ENCODE measurements around the gene NR1D1. TPM values are rescaled to one million over a fixed set of nuclear protein-coding genes. Genes with fewer than 3 reads are reported as not detected.

NR1D1 gene
- total and polyA plus RNA-seq, 5 experiments from 2014 or later: 3.9 to 19.2 (median 9.9) TPM

DNA sequence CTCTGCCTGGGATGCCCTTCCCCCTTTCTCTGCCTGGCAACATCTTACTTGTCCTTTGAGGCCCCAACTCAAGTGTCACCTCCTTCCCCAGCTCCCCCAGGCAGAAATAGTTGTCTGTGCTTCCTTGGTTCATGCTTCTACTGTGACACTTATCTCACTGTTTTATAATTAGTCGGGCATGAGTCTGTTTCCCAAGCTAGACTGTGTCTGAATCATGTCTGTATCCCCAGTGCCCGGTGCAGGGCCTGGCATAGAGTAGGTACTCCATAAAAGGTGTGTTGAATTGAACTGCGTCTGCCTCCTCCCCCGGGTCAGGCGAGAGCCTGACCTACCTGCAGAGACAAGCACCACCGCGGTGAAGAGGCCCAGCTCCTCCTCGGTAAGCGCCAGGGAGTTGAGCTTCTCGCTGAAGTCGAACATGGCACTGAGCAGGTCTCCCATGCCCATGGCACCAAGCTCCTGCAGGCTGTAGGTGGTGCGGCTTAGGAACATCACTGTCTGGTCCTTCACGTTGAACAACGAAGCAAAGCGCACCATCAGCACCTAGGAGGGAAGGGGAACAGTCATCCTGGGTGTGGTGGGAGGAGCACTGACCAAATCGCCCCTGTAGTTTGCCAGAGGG lies 6.7 kb downstream of the NR1D1 start:
- Mint-ChIP-seq H3K4me3 (peak overlapping the region in 3 of 10 donors; percentile 10 to 54 (median 43)), H3K36me3 (peaks cover 8 to 66% (median 12%) of the 10 kb centered on the region in 3 donors), H3K27ac (peak overlapping the region; percentile 14 to 97 (median 68)), H3K4me1 (peaks cover 35 to 65% (median 59%) of the 10 kb centered on the region in 4 donors), H3K9me3 (no peaks in the 10 kb centered on the region), H3K27me3 (no peaks in the 10 kb centered on the region)
- POLR2A ChIA-PET: interaction anchor here (0.8 to 17.0 kb wide), 4 partner anchors 9 to 39 kb away, joined by 3 to 523 read pairs (median 148); partner anchors contain the start of genes MED24 and THRA
- DNase-seq (no peak), ATAC-seq (no peak)

GRCh38 chr17:40093005-40093579 lies 7.3 kb downstream of the NR1D1 start:
- Mint-ChIP-seq H3K9me3 (no peaks in the 10 kb centered on the region), H3K4me1 (peaks cover 31 to 60% (median 53%) of the 10 kb centered on the region in 4 donors), H3K27ac (peak overlapping the region in 5 of 10 donors; percentile 10 to 81 (median 66)), H3K27me3 (no peaks in the 10 kb centered on the region), H3K4me3 (no peak overlapping the region), H3K36me3 (peaks cover 8 to 72% (median 12%) of the 10 kb centered on the region in 3 donors)
- ATAC-seq: no peak
- POLR2A ChIA-PET: interaction anchor here (0.8 to 17.0 kb wide), 4 partner anchors 9 to 39 kb away, joined by 3 to 523 read pairs (median 148); partner anchors contain the start of genes MED24 and THRA
- DNase-seq: no peak

- peaks cover 8 to 76% (median 12%) of the 10 kb centered on the region in 3 donors for H3K36me3 Mint-ChIP-seq
- H3K9me3 Mint-ChIP-seq: no peaks in the 10 kb centered on the region
- H3K27me3 Mint-ChIP-seq: no peaks in the 10 kb centered on the region
- H3K4me3 Mint-ChIP-seq: no peak overlapping the region
- DNase-seq (no peak), ATAC-seq (no peak)
- H3K4me1 Mint-ChIP-seq: peaks cover 31 to 54% (median 48%) of the 10 kb centered on the region in 4 donors
- POLR2A ChIA-PET: interaction anchor here (7.5 to 17.0 kb wide), 3 partner anchors 8 to 24 kb away, joined by 42 to 523 read pairs (median 253); partner anchors contain the start of gene THRA
- peak overlapping the region in 3 of 10 donors; percentile 69 to 80 (median 80) for H3K27ac Mint-ChIP-seq
These were observed 7.8 kb downstream of the NR1D1 start for GRCh38 chr17:40092581-40092980.

DNA sequence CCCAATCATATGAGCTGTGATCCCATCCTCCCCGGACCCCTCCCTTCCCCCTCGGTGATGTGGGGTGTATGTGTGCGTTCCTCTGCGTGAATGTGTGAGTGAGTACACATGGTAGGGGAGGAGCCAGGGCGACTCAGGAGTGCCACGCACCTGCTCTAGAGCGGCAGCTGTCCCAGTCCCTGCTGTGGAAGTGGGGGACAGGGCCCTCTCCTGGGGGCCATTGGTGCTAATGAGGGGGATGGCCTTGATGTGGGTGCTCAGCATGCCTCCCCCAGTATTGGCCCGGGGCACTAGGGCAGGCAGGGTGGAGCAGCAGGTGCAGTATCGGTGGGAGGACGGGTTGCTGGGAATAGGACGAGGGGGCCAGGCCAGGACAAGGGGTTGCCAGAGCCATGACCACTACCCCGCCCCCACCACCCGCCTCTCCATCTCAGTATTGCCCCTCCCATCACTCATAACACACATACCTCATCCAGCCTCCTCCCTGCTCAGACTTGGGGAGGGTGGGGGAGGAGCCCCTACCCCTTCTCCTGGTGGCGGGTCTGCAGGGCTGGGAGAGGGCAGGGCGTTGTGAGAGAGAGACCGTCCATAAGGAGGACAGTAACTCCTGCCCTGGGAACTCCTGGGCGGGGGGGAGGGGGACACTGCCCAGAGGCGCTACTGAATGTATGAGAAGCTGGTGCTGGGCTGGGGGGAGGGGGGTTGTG lies 8.5 kb downstream of the NR1D1 start:
- H3K27ac Mint-ChIP-seq: peak overlapping the region in 7 of 10 donors; percentile 19 to 84 (median 55)
- no peak overlapping the region for H3K4me3 Mint-ChIP-seq
- DNase-seq: no peak

DNA sequence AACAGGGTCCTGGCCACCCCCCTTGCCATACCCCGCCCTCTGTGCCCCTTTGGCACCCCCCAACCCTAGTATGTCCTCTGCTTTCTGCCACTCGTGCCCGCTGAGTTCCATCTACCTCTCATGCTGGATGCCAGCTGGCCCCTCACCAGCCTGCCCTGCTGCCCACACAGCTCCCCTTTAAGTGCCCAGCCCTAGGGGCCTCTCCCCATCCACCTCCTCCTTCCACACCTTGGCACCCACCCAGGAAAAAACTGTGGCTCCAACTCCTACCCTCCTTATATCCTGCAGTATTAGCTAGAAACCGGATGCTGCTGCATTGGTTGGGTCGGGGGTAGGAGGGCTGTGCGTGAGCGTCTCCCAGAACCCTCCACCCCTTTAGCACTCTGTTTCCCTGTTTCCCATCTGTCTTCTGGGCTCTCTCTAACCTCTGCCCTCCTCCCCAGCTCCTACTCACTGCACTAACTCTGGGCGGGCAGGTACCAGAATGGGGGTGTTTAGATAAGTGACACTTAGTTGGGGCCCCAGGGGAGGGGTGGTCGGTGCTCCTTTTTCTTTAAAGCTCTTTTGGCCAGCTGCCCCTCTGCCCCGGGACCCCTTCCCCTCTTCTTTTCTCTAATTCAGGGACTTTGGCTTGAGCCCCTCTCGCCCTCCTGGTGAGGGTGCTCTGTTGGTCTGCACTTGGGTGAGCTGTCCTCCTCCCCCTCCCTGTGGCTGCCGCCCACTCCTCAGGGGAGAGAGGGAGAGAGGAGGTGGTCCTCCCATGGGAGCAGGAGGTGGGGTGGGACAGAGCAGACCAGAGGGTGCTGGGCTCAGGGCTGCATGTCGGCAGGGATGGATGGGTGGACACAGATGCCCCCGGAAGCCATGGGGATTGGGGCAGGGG lies 9.9 kb downstream of the NR1D1 start:
- no peak for ATAC-seq
- Mint-ChIP-seq H3K27ac (peak overlapping the region in 6 of 10 donors; percentile 40 to 70 (median 62)), H3K9me3 (no peaks in the 10 kb centered on the region), H3K4me3 (no peak overlapping the region), H3K36me3 (peaks cover 14 to 76% (median 14%) of the 10 kb centered on the region in 3 donors), H3K4me1 (peaks cover 21 to 51% (median 39%) of the 10 kb centered on the region in 4 donors), H3K27me3 (no peaks in the 10 kb centered on the region)
- POLR2A ChIA-PET: interaction anchor here (0.8 to 17.0 kb wide), 7 partner anchors 8 to 70 kb away, joined by 3 to 523 read pairs (median 4); partner anchors contain the start of genes NR1D1 and THRA
- DNase-seq: no peak

More for the DNA sequence above, 8.5 kb downstream of the NR1D1 start:
- H3K27me3 Mint-ChIP-seq: no peaks in the 10 kb centered on the region
- H3K4me1 Mint-ChIP-seq: peaks cover 32 to 54% (median 46%) of the 10 kb centered on the region in 4 donors
- no peak for ATAC-seq
- POLR2A ChIA-PET: interaction anchor here (12.0 to 17.0 kb wide), 2 partner anchors 20 to 23 kb away, joined by 253 to 523 read pairs; partner anchors contain the start of gene THRA
- H3K9me3 Mint-ChIP-seq: no peaks in the 10 kb centered on the region
- peaks cover 13 to 76% (median 14%) of the 10 kb centered on the region in 3 donors for H3K36me3 Mint-ChIP-seq

DNA sequence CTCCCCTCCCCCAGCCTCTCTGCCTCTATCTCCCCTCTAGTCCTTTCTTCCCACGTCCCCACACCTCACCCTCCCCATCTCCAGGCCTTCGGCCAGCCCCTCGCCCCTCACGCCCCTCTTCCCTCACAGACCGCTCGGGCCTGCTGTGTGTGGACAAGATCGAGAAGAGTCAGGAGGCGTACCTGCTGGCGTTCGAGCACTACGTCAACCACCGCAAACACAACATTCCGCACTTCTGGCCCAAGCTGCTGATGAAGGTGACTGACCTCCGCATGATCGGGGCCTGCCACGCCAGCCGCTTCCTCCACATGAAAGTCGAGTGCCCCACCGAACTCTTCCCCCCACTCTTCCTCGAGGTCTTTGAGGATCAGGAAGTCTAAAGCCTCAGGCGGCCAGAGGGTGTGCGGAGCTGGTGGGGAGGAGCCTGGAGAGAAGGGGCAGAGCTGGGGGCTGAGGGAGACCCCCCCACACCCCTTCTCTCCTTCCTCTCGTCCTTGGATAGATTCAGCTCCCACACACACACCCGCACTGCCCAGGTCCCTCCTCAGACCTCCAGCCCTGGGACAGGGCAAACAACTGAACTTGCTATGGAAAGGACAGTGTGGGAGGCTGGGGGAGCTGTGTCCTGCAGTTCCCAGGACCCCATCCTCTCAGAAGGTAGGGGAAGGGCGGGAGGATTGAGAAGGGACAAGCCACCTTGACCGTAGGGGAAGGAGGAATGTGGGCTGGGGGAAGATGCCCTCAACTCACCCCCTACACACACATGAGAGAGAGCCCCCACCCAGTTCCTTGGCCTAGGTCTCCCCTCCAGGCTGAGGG lies 11.1 kb downstream of the NR1D1 start:
- no peaks in the 10 kb centered on the region for H3K27me3 Mint-ChIP-seq
- H3K9me3 Mint-ChIP-seq: no peaks in the 10 kb centered on the region
- peaks cover 18 to 46% (median 29%) of the 10 kb centered on the region in 4 donors for H3K4me1 Mint-ChIP-seq
- no peak overlapping the region for H3K4me3 Mint-ChIP-seq
- ATAC-seq (no peak), DNase-seq (no peak)
- peaks cover 14 to 76% (median 18%) of the 10 kb centered on the region in 3 donors for H3K36me3 Mint-ChIP-seq
- peak overlapping the region in 6 of 10 donors; percentile 38 to 74 (median 62) for H3K27ac Mint-ChIP-seq
- POLR2A ChIA-PET: interaction anchor here (0.6 to 17.0 kb wide), 7 partner anchors 10 to 178 kb away, joined by 3 to 523 read pairs (median 4); partner anchors contain the start of gene NR1D1

DNA sequence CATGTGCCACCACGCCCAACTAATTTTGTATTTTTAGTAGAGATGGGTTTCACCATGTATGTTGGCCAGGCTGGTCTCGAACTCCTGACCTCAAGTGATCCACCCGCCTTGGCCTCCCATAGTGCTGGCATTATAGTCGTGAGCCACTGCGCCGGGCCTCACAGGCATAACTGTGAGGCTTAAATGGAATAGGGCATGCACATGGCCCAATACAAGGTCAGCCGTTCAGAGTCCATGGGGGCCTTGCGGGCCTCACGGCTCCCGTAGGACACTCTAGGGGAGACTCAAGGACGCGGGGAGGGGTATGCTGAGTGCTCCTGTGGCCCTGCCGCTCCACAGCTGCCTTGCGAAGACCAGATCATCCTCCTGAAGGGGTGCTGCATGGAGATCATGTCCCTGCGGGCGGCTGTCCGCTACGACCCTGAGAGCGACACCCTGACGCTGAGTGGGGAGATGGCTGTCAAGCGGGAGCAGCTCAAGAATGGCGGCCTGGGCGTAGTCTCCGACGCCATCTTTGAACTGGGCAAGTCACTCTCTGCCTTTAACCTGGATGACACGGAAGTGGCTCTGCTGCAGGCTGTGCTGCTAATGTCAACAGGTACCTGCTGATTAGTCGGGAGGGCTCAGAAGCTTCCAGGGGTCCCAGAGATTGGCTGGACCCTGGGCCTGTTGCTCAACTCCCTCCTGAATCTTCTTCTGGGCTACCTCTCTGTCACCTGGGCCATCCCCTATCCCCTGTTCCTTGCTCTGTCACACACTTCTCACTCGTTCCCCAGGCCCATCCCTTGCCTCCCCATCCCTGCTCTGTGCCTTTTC lies 12.3 kb downstream of the NR1D1 start:
- DNase-seq: no peak
- peaks cover 6 to 78% (median 20%) of the 10 kb centered on the region in 3 donors for H3K36me3 Mint-ChIP-seq

GRCh38 chr17:40087049-40087794 lies 13.2 kb downstream of the NR1D1 start:
- Mint-ChIP-seq H3K9me3 (no peaks in the 10 kb centered on the region), H3K27ac (peak overlapping the region in 9 of 10 donors; percentile 11 to 89 (median 56)), H3K4me3 (peak overlapping the region in 1 of 10 donors; percentile 10), H3K27me3 (no peaks in the 10 kb centered on the region), H3K36me3 (peaks cover 6 to 78% (median 20%) of the 10 kb centered on the region in 3 donors), H3K4me1 (peaks cover 9 to 34% (median 19%) of the 10 kb centered on the region in 4 donors)
- DNase-seq (no peak), ATAC-seq (no peak)
- POLR2A ChIA-PET: interaction anchor here (0.9 to 17.0 kb wide), 7 partner anchors 9 to 33 kb away, joined by 3 to 523 read pairs (median 10); partner anchors contain the start of gene MED24

More for the DNA sequence above, 12.3 kb downstream of the NR1D1 start:
- no peak for ATAC-seq
- no peaks in the 10 kb centered on the region for H3K9me3 Mint-ChIP-seq
- POLR2A ChIA-PET: interaction anchor here (1.5 to 17.0 kb wide), 3 partner anchors 14 to 24 kb away, joined by 3 to 523 read pairs (median 3); no protein-coding TSS in a partner anchor
- peaks cover 9 to 36% (median 19%) of the 10 kb centered on the region in 4 donors for H3K4me1 Mint-ChIP-seq
- no peak overlapping the region for H3K4me3 Mint-ChIP-seq
- H3K27me3 Mint-ChIP-seq: no peaks in the 10 kb centered on the region
- peak overlapping the region in 4 of 10 donors; percentile 4 to 78 (median 36) for H3K27ac Mint-ChIP-seq

DNA sequence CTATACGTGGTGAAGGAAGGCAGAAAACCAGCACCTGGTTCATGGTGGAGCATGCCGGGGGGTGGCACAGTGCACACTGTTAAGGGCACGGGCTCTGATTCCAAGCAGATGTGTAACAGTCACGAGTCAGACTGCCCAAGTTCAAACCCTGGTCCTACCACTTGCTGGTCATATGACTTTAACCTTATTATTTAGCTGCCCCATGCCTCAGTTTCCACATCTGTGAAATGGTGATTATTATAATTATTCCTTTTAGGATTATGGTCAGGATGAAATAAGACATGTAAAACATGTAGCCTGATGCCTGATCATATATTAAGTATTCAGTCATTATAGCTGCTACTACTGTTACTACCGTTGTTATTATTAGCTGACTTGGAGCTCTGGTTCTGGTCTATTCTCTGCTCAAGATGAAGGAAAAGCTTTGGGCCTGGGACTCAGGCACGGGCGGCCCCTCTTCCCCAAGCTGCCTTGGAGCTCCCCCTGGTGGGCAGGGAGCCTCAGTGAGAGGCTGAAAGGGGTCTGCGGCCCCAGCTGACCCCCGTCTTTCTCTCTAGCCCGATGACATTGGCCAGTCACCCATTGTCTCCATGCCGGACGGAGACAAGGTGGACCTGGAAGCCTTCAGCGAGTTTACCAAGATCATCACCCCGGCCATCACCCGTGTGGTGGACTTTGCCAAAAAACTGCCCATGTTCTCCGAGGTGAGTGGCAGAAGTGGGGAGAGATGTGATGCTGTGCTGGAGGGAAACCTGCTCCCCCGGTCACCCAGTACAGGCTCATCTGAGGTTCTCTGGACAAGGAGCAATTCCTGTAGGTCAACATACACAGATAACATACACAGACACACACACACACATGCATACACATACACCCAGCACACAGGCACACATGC lies 14.0 kb downstream of the NR1D1 start:
- peak; percentile 70 to 86 for ATAC-seq
- Mint-ChIP-seq H3K36me3 (peaks cover 6 to 78% (median 20%) of the 10 kb centered on the region in 3 donors), H3K27me3 (no peaks in the 10 kb centered on the region), H3K4me3 (peak overlapping the region in 1 of 10 donors; percentile 10), H3K27ac (peak overlapping the region in 6 of 10 donors; percentile 13 to 89 (median 46)), H3K9me3 (no peaks in the 10 kb centered on the region), H3K4me1 (peaks cover 9 to 34% (median 19%) of the 10 kb centered on the region in 4 donors)
- POLR2A ChIA-PET: interaction anchor here (0.6 to 5.2 kb wide), 11 partner anchors 10 to 699 kb away, joined by 3 to 42 read pairs (median 4); partner anchors contain the start of genes CSF3 and MED24
- peak; percentile 44 to 82 (median 64) for DNase-seq

Data from naive thymus-derived CD8-positive, alpha-beta T cell (primary cell).